Stimulated activated CD8-positive, alpha-beta memory T cell treated with anti-CD3 and anti-CD28 coated beads, Interleukin-12 subunit alpha, Interleukin-12 subunit beta, amount 100 ng/mL, for 24 hours (primary cell): ENCODE data around the gene NPHP4.

Experiments used
- DNase-seq: peaks from one replicate; pipeline ENCODE4 v3.0.0-alpha.2; 2020; ENCODE audit errors: extremely low read depth

Gene NPHP4

DNA sequence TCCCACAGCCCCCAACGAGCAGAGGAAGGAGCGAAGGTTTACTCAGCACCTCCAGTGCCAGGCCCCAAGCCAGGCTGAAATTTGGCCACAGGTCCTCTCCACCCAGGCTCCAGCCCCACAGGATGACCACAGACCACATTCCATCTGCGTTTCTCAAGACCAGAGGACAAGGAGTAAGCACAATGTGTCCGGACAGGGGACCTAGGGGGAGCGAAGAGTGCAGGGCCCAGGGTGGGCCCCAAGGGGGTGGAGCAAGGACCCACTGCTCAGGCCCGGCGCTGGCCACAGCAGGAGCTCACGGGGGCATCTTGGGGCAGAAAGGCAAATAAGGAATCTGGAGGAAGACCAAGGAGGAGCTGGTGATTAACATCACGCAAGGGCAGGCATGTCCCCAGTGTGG lies 100.5 kb downstream of the NPHP4 start:
- DNase-seq = no peak

- no peak for DNase-seq
Measured at GRCh38 chr1:5891137-5891536, 101.1 kb downstream of the NPHP4 start.

- no peak for DNase-seq
Measured at GRCh38 chr1:5890346-5891106, 101.7 kb downstream of the NPHP4 start.

DNA sequence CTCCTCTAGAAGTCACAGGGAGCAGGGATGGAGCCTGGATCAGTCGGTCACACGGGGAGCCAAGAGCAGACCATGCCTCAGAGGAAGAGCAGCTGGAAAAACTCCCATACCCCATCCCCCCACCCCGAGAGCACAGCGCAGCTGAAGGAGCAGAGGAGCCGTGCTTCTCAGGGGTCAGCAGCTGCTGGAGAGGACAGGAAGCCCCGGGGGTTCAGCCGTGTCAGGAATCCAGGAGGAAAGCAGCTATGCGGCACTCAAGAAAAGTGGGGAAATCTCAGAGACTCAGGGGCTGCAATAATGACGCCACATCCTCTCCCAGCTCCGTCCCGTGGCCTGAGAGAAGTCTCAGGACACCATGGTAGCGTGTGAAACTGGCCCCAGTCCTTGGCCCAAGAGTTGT lies 102.3 kb downstream of the NPHP4 start:
- DNase-seq = no peak

DNA sequence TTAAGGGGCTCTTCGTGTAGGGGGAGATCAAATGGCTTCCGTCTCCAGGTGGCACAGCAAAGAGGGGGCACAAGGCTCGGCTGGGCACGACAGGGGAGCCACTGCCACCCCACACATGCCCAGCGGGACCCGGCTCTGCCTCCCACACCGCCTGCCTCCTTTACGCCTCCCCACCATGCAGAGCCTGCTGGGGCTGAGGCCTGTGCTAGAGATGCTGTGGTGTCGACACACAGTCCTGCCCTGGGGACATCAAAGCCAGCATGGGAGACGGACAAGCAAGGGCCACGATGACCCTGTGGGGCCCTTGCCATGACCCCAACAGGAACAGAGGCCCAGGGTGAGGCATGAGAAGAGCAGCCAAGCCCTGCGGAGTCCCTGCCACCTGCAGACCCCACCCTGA lies 102.8 kb downstream of the NPHP4 start:
- no peak for DNase-seq

- no peak for DNase-seq
Measured at GRCh38 chr1:5888606-5889211, 103.5 kb downstream of the NPHP4 start.

DNA sequence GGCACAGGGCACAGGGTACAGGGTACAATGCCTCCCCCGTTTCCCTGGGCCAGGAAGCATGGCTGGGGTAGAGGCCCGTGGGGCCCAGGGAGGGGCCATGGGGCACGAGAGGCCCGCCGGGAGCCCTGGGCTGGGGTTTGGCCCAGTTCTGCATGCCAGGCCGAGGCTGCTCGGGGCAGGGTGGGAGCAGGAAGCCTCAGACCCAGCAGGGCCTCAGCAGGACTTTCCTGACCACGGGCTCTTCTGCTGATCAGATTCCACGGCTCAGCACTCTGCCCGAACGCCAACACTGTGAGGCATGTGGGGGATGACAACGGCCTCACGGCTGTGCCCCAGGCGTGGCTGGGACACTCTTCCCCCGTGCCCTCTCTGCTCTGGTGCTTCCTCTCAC lies 104.3 kb downstream of the NPHP4 start:
- DNase-seq = no peak

- no peak for DNase-seq
Measured at GRCh38 chr1:5887349-5887970, 104.8 kb downstream of the NPHP4 start.

GRCh38 chr1:5886541-5887348 lies 105.5 kb downstream of the NPHP4 start:
- no peak for DNase-seq

DNA sequence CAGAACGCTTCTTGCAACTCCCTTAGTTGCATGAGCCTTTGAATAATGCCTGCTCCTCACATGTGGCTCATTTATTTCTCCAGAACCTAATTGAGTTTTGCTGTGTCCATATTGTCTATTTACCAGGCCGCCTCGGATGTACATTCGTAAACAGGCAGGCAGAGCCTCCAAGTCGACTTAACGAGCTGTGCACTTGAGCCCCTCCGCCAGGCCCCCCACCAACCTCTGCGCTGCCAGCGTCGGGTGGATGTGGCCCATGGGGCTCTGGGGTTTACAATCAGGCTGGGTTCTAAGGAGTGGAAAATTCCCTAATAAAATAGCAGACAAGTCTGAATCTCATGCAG lies 106.1 kb downstream of the NPHP4 start:
- no peak for DNase-seq

DNA sequence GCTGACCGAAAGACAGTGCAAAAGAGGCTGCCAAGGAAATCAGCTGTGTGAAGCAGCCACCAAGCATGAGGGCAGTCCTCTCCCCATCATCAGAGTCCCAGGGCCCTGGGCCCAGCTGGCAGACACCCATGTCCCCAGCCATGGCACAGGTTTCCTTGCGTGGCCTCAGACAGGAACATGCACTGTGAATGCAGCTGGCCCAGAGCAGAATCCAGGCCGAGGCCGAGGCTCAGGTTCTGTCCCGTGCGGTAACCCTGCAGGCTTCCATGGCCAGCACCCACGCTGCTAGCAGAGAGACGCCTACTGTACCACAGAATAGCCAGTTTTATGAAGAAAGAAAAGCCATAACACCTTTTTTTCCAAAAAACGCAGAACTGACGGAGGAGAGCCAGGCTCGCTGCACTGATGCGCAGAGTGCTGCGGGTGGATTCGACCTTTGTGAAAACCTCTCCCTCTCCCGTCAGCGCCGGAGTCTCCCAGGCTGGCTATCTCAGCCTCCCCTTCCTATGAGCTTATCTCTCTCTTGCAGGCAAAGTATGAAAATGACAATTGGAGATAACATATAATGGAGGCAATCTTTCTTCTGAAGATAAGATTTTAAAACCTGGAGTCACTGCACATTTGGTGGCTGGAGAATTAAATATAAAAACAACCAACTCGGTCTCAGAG lies 106.6 kb downstream of the NPHP4 start:
- DNase-seq = no peak

DNA sequence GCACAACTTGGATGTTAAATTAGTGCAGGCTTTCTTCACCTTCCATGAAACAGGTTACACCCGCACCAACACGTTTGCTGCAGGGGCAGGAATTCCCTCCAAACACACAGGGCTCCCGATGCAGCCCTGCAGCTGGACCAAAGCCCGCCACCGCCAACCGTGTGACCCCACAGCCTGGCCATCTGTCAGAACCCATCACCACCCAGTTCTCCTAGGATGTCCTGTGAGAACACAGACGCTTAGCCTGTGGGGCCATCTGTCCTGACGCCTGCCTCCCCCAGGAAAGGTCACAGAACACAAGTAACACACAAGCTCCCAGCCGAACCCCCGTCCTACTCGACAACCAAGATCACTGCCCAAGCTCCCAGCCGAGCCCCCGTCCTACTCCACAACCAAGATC lies 108.1 kb downstream of the NPHP4 start:
- no peak for DNase-seq

- no peak for DNase-seq
Measured at GRCh38 chr1:5883129-5884048, 108.8 kb downstream of the NPHP4 start.

- no peak for DNase-seq
Measured at GRCh38 chr1:5882367-5883128, 109.7 kb downstream of the NPHP4 start.

GRCh38 chr1:5881526-5882222 lies 110.6 kb downstream of the NPHP4 start:
- DNase-seq = no peak

DNA sequence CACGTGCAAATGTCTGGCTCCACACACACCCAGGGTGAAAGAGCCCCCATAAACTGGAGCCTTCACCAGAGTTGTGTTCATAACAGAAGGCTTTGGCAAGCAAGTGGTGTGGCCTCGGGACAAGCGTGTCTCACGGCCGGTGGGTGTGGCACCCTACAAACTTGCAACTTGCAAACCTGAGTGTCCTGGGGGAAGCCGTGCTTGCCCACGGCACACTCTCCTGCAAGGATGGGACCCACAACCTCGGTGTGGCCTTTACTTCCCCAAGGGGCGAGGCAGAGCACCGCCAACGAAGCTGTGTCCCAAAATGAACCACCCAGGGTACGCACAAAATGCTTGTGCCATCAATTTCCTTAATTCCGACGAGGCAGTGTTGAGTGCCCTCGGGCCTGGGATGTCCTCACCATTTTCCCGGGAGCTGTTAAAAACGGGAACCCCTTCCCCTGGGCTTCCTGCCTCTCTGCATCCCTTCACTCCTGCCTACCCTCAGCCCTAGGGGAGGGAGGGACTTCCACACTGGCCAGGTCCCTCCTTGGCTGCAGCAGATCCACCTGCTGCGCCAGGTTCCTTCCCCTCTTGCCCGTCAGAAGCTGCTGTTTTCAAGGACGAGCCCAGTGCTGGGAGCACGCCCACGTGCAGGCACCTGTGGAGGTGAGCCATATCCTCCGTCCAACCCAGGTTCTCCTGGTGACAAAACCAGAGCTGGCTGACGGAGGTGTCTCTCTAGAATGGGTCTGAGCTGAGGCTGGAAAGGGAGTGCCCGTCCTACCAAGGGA lies 111.4 kb downstream of the NPHP4 start:
- DNase-seq = no peak

DNA sequence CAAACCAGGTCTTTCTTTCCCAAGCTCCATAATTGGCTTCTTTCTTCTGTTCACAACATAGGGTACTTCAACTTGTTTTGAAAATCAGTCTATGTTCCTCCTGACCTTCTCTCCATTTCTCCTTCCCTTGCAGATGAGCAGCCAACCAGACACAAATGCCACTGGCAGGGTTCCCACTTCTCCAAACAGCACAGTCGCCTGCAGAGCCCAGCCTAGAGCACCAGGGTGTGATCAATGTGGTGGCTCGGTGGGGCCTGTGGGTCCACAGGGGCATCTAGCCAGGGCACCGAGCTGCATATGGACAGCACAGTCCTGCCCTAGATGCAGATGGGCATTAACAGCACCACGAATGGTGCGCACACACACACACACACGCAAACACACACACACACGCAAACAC lies 112.8 kb downstream of the NPHP4 start:
- DNase-seq = no peak

DNA sequence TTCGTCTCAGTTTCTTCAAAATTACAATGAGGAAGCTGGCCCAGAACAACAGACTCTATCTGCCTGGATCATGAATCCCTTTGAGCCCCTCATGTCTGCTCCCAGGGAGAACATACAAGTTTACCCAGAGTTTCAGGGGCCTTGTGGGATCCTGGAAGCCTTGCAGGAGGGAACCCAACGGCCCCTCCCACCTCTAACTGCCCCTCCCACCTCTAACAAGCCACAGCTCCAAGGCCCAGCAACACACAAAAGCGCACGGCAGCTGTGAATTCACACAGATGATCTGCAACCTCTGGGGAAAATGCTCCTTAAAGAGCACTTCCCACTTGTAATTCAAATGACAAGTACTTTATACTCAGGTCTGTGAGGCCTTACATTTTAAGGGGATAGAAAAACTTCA lies 113.3 kb downstream of the NPHP4 start:
- DNase-seq = no peak
